H9 (cell line): Measurements from ENCODE around the gene GNB1L. TPM values are rescaled to one million over a fixed set of nuclear protein-coding genes. Genes with fewer than 3 reads are reported as not detected.

Experiments
- DNase-seq: peaks from one replicate; pipeline ENCODE4 v3.0.0-alpha.2; 2017
- H2AFZ ChIP-seq: one replicate; pipeline ENCODE4 v1.6.1; 2013; ENCODE audit warnings: mild to moderate bottlenecking, low read length, control low read depth, moderate library complexity
- H2AK5ac ChIP-seq: 2 replicates; pipeline ENCODE4 v1.6.1; 2013; ENCODE audit warnings: low read length, control low read depth, mixed read lengths; ENCODE audit not compliant: insufficient read length
- H2BK120ac ChIP-seq: one replicate; pipeline ENCODE4 v1.6.1; 2013; ENCODE audit warnings: low read depth, mild to moderate bottlenecking, low read length, control low read depth, inconsistent platforms; ENCODE audit not compliant: poor library complexity, severe bottlenecking
- H2BK12ac ChIP-seq: 2 replicates; pipeline ENCODE4 v1.6.1; 2013; ENCODE audit warnings: low read length, control low read depth, mixed read lengths, low read depth; ENCODE audit not compliant: insufficient read length
- H2BK15ac ChIP-seq: 2 replicates; pipeline ENCODE4 v1.6.1; 2013; ENCODE audit warnings: low read depth, low read length, control low read depth
- H2BK20ac ChIP-seq: one replicate; pipeline ENCODE4 v1.6.1; 2013; ENCODE audit warnings: low read depth, mild to moderate bottlenecking, low read length, control low read depth, inconsistent platforms; ENCODE audit not compliant: poor library complexity, severe bottlenecking
- H2BK5ac ChIP-seq: 2 replicates; pipeline ENCODE4 v1.6.1; 2013; ENCODE audit warnings: low read length, control low read depth, mixed read lengths; ENCODE audit not compliant: insufficient read length
- H3K14ac ChIP-seq: 2 replicates; pipeline ENCODE4 v1.6.1; 2013; ENCODE audit warnings: low read length, control low read depth; ENCODE audit not compliant: insufficient read depth
- H3K18ac ChIP-seq: 2 replicates; pipeline ENCODE4 v1.6.1; 2013; ENCODE audit warnings: low read depth, mild to moderate bottlenecking, mixed read lengths, low read length, control low read depth; ENCODE audit not compliant: insufficient read length
- H3K23ac ChIP-seq: 2 replicates; pipeline ENCODE4 v1.6.1; 2013; ENCODE audit warnings: low read length, control low read depth, mixed read lengths, low read depth; ENCODE audit not compliant: insufficient read length
- H3K23me2 ChIP-seq: 2 replicates; pipeline ENCODE4 v1.6.1; 2013; ENCODE audit warnings: low read depth, mild to moderate bottlenecking, mixed read lengths, low read length, control low read depth; ENCODE audit not compliant: insufficient read length, poor library complexity, severe bottlenecking
- H3K27ac ChIP-seq: 2 replicates; pipeline ENCODE4 v1.5.1; 2013; ENCODE audit warnings: low read length, control low read depth, mixed read lengths, low read depth; ENCODE audit not compliant: insufficient read length
- H3K27me3 ChIP-seq: 2 replicates; pipeline ENCODE4 v1.6.1; 2013; ENCODE audit warnings: low read length, control low read depth, inconsistent platforms; ENCODE audit not compliant: insufficient read depth
- H3K4ac ChIP-seq: 2 replicates; pipeline ENCODE4 v1.6.1; 2013; ENCODE audit warnings: low read depth, mild to moderate bottlenecking, control low read depth, inconsistent platforms, low read length, moderate library complexity
- H3K4me1 ChIP-seq: 2 replicates; pipeline ENCODE4 v1.6.1; 2013; ENCODE audit warnings: low read length, control low read depth, inconsistent platforms; ENCODE audit not compliant: insufficient read depth
- H3K4me2 ChIP-seq: 2 replicates; pipeline ENCODE4 v1.6.1; 2013; ENCODE audit warnings: low read length, control low read depth, mixed read lengths; ENCODE audit not compliant: insufficient read length, insufficient read depth
- H3K56ac ChIP-seq: 2 replicates; pipeline ENCODE4 v1.6.1; 2013; ENCODE audit warnings: low read depth, mild to moderate bottlenecking, mixed read lengths, low read length, control low read depth; ENCODE audit not compliant: insufficient read length
- H3K79me1 ChIP-seq: 2 replicates; pipeline ENCODE4 v1.6.1; 2013; ENCODE audit warnings: low read depth, mild to moderate bottlenecking, moderate library complexity, low read length, control low read depth, inconsistent platforms; ENCODE audit not compliant: insufficient read depth, poor library complexity, severe bottlenecking
- H3K79me2 ChIP-seq: 2 replicates; pipeline ENCODE4 v1.6.1; 2013; ENCODE audit warnings: low read length, control low read depth, inconsistent platforms; ENCODE audit not compliant: insufficient read depth
- H3K9ac ChIP-seq: 2 replicates; pipeline ENCODE4 v1.6.1; 2013; ENCODE audit warnings: low read length, control low read depth, mixed read lengths; ENCODE audit not compliant: insufficient read length; ENCODE audit errors: extremely low read depth
- H3K9me3 ChIP-seq: one replicate; pipeline ENCODE4 v1.6.1; 2013; ENCODE audit warnings: low read depth, low read length, inconsistent platforms; ENCODE audit not compliant: control insufficient read depth
- H3T11ph ChIP-seq: one replicate; pipeline ENCODE4 v1.6.1; 2013; ENCODE audit warnings: mild to moderate bottlenecking, low read length, control low read depth, inconsistent platforms
- H4K20me1 ChIP-seq: one replicate; pipeline ENCODE4 v1.6.1; 2013; ENCODE audit not compliant: control insufficient read depth, insufficient read length, insufficient read depth
- H4K5ac ChIP-seq: 2 replicates; pipeline ENCODE4 v1.6.1; 2013; ENCODE audit warnings: low read depth, mild to moderate bottlenecking, mixed read lengths, low read length, control low read depth; ENCODE audit not compliant: insufficient read length
- H4K8ac ChIP-seq: replicated peaks from 2 replicates; pipeline ENCODE4 v1.6.1; 2013; ENCODE audit warnings: low read length, control low read depth, mixed read lengths, low read depth; ENCODE audit not compliant: insufficient read length
- H4K91ac ChIP-seq: 2 replicates; pipeline ENCODE4 v1.6.1; 2013; ENCODE audit warnings: low read depth, mild to moderate bottlenecking, moderate library complexity, mixed read lengths, low read length, control low read depth; ENCODE audit not compliant: insufficient read length
- H3K27ac Mint-ChIP-seq, 3 experiments: 2 replicates in 2 of 3; 3 replicates in 1 of 3; pipeline ENCODE4 v1.8.0; 2020 to 2021; ENCODE audit warnings: mixed read lengths in 3 of 3, mild to moderate bottlenecking in 1 of 3, moderate library complexity in 1 of 3
- H3K27me3 Mint-ChIP-seq: 2 replicates; pipeline ENCODE4 v1.8.0; 2021; ENCODE audit warnings: low read depth, mild to moderate bottlenecking, moderate library complexity, mixed read lengths
- H3K36me3 Mint-ChIP-seq, 3 experiments: 2 replicates in 2 of 3; 3 replicates in 1 of 3; pipeline ENCODE4 v1.8.0; 2020 to 2021; ENCODE audit warnings: low read depth in 3 of 3, mixed read lengths in 3 of 3; ENCODE audit not compliant: insufficient read depth in 1 of 3
- H3K4me1 Mint-ChIP-seq, 2 experiments: 2 replicates each; pipeline ENCODE4 v1.8.0; 2020; ENCODE audit warnings: mixed read lengths in 2 of 2
- H3K4me3 Mint-ChIP-seq, 2 experiments: 2 replicates in 1 of 2; 3 replicates in 1 of 2; pipeline ENCODE4 v1.8.0; 2020 to 2021; ENCODE audit warnings: mild to moderate bottlenecking in 2 of 2, mixed read lengths in 2 of 2, moderate library complexity in 1 of 2
- H3K9me3 Mint-ChIP-seq, 2 experiments: 2 replicates in 1 of 2; 3 replicates in 1 of 2; pipeline ENCODE4 v1.8.0; 2020; ENCODE audit warnings: mild to moderate bottlenecking in 2 of 2, mixed read lengths in 2 of 2, moderate library complexity in 1 of 2
- WGBS: extraction: QIAGEN DNeasy Blood & Tissue Kit; methylation state at CpG from one replicate; pipeline ENCODE4 v1.1.7; 2013; ENCODE audit warnings: missing lambda C conversion rate, low lambda C conversion rate, mixed read lengths; ENCODE audit not compliant: insufficient read length; ENCODE audit errors: extremely low coverage; 5-methylcytosine and 5-hydroxymethylcytosine counted together
- total RNA-seq: library from RNA; stranded (reverse); gene quantifications from 2 replicates; pipeline ENCODE4 v1.2.1, GENCODE V29; 2021
- TF ChIP-seq, protein P1 (sequence below): fragments of 200-600 bp; sonication (generic); conservative IDR thresholded peaks from 3 replicates; pipeline ENCODE4 v1.8.0; 2021; ENCODE audit warnings: antibody characterized with exemption, mild to moderate bottlenecking

The GNB1L gene
- total RNA-seq, 1 experiment from 2014 or later, result 22.4 TPM

- no peak overlapping the region for H2BK12ac ChIP-seq
- H3K27ac ChIP-seq, result no peak overlapping the region
- no peak overlapping the region for H3K56ac ChIP-seq
- H3K18ac ChIP-seq, result no peak overlapping the region
- no peaks in the 10 kb centered on the region for H3K27me3 ChIP-seq
- Mint-ChIP-seq H3K27ac (peak overlapping the region in 1 of 3 experiments; percentile 92; a peak in 1 of 7 replicates), H3K27me3 (no peaks in the 10 kb centered on the region), H3K4me1 (peaks cover 0 to 8% of the 10 kb centered on the region in 2 experiments; a peak in 2 of 4 replicates), H3K36me3 (peaks cover 0 to 7% (median 0%) of the 10 kb centered on the region in 3 experiments; a peak in 3 of 7 replicates), H3K9me3 (no peaks in the 10 kb centered on the region), H3K4me3 (no peak overlapping the region)
- TF ChIP-seq, protein P1, sequence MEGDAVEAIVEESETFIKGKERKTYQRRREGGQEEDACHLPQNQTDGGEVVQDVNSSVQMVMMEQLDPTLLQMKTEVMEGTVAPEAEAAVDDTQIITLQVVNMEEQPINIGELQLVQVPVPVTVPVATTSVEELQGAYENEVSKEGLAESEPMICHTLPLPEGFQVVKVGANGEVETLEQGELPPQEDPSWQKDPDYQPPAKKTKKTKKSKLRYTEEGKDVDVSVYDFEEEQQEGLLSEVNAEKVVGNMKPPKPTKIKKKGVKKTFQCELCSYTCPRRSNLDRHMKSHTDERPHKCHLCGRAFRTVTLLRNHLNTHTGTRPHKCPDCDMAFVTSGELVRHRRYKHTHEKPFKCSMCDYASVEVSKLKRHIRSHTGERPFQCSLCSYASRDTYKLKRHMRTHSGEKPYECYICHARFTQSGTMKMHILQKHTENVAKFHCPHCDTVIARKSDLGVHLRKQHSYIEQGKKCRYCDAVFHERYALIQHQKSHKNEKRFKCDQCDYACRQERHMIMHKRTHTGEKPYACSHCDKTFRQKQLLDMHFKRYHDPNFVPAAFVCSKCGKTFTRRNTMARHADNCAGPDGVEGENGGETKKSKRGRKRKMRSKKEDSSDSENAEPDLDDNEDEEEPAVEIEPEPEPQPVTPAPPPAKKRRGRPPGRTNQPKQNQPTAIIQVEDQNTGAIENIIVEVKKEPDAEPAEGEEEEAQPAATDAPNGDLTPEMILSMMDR, result no peak
- no peak overlapping the region for H2BK20ac ChIP-seq
- no peaks in the 10 kb centered on the region for H3K79me1 ChIP-seq
- no peak overlapping the region for H2BK15ac ChIP-seq
- no peaks in the 10 kb centered on the region for H3K4me1 ChIP-seq
- no peak overlapping the region for H3K4ac ChIP-seq
- no peak overlapping the region for H2BK5ac ChIP-seq
- WGBS, result no CpG with 5 or more reads among the region's 14 CpGs
- H3K23me2 ChIP-seq, result no peaks in the 10 kb centered on the region
- H3K9ac ChIP-seq, result no peak overlapping the region
- H4K20me1 ChIP-seq, result no peaks in the 10 kb centered on the region
- no peak overlapping the region for H4K8ac ChIP-seq
- no peak overlapping the region for H4K5ac ChIP-seq
- no peaks in the 10 kb centered on the region for H3K79me2 ChIP-seq
- no peak overlapping the region for H2AK5ac ChIP-seq
- H3K23ac ChIP-seq, result no peak overlapping the region
- H2AFZ ChIP-seq, result no peak overlapping the region
- no peak overlapping the region for H3K14ac ChIP-seq
- H4K91ac ChIP-seq, result no peak overlapping the region
- H3K9me3 ChIP-seq, result no peaks in the 10 kb centered on the region
- DNase-seq, result no peak
- no peak overlapping the region for H3K4me2 ChIP-seq
- no peak overlapping the region for H3T11ph ChIP-seq
- no peak overlapping the region for H2BK120ac ChIP-seq
These were observed 35.3 kb downstream of the GNB1L start for GRCh38 chr22:19819208-19819910.
